CD4-positive, alpha-beta T cell treated with Interleukin-4 for 1 hour (primary cell): ENCODE results near the gene SPATA2.
"Not testable (repeated sequence)": the region's sequence is repeated elsewhere in the genome, so short reads cannot be mapped to it uniquely, and the experiment has no call there.

Source experiments
- DNase-seq, 2 donors: peaks; one replicate each; pipeline ENCODE4 v3.0.0-alpha.2; 2020 to 2022

SPATA2 gene

DNA sequence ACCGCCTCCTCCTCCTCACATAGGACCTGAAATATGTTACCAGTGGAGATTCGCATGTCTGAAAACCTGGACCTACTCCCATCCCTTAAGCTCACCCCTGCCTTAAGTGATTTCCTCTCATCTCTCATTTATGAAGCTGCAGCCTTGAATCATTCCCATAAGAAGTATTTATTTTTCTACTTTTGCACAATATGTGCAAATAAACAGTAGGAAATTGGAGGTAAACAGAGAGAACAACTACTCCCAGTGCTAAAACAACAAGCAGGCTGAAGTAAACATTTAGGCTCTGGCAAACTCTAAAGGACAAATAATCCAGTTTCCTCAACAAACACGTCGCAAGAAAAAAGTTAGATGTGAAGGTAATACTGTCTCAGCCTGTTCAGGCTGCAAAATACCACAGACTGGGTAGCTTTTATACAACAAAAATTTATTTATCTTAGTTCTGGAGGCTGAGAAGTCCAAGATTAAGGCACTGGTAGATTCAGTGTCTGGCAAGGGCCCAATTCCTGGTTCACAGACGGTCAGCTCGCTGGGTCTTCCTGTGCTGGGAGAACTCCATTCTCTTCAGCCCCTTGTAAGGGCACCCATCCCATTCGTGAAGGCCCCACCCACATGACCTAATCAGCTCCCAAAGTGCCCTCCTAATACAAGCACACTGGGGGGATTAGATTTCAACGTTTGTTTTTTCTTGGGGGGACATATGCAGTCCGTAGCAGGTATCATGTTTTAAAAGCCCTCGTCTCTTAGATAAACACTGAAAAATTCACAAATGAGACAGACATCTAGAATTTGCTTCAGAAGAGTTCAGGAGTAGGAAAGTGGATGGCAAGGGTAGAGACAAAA, 15.6 kb downstream of the SPATA2 start:
- DNase-seq: no peak

DNA sequence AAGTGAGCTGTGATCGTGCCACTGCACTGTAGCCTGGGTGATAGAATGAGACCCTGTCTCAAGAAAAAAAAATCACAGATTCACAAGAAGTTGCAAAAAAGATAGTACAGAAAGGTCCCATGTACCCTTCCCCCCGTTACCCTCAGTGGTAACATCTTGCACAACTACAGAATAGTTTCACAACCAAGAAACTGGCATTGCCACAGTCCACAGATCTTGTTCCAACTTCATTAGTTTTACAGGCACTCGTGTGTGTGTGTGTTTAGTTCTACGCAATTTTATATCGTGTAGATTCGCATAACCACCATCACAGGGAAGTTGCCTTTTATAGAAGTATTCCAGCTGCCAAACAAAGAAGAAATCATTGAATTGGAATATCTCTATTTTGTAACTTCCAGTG, 19.1 kb downstream of the SPATA2 start:
- no peak for DNase-seq

- DNase-seq: not testable (repeated sequence)
Measured at GRCh38 chr20:49895474-49896093, 19.7 kb downstream of the SPATA2 start.

DNA sequence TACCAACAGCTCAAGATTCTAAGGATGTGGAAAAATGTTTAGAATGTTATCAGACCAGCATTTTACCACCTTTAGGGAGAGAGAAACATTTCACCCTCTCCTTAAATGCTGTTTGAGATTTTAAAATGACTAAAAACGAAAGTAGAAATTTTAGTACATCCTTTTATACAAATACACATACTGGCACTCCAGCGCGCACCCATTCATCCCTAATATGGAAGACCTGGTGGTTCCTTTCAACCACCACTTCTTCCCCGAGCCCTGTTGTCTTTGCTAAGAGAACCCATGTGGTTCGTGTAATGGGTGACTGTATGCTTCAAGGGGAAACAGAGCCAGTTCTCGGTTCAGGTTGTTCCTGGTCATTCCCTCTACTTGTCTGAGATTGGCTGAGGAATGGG, 21.3 kb downstream of the SPATA2 start:
- DNase-seq: no peak

DNA sequence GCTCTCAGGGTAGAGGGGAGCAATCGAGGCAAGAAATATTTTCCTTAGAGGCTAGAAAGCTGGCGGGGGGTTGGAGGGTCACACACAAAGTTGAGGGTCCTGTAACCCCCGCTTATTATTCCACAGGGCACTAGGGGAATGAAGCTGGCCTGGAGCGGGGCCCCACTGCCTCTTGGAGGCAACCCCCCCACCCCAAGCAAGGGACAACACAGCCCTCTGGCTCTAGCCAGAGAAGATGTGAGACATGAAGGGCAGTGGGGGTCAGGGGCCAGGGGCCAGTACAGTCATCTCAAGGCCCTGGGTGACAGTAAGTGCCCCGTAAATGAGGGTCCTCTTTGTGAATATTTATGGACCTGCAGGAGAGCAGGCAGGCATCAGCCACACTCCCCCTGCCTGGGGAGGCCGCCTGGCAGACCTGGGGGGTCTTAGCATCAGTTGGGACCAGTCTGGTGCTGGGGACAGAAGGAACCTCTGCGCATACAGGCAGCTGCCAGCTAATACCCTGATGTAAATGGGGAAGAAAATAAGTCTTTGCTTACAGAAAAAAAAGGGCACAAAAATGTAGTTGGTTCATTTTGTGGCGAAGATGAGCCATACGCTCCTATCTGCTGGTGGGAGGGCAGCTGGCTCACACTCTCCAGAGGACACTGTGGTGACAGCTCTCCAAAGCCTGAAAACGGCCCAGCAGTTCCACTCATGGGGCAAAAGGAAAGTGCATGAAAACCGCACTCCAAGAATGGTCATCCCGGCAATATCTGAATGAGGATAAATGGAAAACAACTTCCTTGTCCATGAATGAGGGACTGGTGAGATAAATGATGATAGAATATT, 21.9 kb downstream of the SPATA2 start:
- DNase-seq: no peak

GRCh38 chr20:49892817-49893216, 22.5 kb downstream of the SPATA2 start:
- no peak for DNase-seq

DNA sequence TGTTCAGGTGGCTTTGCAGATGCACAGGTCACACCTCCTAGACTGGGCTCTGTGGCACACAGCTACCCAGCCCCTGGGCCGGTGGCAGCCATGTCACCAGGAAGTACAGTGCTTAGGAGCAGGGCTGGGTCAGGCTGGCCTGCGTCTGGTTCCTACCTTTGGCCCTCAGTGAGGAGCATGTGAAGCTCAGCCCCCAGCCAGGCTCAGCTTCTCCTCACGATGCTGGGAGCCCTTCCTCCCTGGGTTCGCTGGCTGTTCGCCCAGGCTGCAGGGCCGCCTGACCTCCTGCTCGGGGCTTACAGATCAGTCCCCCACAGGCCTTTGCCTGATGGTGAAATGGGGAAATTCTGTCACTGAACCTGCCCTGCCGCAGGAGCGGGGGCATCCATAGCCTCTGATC, 23.1 kb downstream of the SPATA2 start:
- no peak for DNase-seq

DNA sequence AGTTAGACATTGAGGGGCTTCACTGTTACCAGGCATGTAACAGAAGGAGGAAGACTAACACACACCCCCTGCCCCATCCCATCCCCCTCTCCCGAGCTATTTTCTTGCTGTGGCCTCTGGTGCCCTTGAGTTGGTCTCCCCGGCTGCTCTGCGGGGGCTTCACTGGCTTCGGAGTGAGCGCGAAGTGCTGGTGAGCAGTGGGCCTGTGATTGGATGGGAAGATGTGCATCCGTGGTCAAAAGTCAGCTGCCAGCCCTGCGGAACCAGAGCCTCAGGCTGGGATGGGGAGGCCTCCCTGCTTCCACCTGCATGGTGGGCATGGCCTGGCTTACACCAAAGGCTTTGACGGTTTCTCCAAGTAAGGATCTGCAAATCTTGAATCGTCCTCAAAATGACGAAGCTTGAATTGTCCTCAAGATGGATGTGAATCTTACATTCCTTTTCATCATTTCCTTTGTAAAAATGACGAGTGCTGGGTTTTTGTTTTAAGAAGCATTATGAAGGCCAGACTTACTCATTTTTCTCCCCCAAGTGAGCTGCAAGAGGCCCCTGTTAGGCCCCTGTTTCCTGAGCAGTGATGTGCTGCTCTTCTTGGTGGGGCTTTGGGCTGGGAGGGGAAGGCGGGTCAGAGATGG, 23.7 kb downstream of the SPATA2 start:
- no peak for DNase-seq

DNA sequence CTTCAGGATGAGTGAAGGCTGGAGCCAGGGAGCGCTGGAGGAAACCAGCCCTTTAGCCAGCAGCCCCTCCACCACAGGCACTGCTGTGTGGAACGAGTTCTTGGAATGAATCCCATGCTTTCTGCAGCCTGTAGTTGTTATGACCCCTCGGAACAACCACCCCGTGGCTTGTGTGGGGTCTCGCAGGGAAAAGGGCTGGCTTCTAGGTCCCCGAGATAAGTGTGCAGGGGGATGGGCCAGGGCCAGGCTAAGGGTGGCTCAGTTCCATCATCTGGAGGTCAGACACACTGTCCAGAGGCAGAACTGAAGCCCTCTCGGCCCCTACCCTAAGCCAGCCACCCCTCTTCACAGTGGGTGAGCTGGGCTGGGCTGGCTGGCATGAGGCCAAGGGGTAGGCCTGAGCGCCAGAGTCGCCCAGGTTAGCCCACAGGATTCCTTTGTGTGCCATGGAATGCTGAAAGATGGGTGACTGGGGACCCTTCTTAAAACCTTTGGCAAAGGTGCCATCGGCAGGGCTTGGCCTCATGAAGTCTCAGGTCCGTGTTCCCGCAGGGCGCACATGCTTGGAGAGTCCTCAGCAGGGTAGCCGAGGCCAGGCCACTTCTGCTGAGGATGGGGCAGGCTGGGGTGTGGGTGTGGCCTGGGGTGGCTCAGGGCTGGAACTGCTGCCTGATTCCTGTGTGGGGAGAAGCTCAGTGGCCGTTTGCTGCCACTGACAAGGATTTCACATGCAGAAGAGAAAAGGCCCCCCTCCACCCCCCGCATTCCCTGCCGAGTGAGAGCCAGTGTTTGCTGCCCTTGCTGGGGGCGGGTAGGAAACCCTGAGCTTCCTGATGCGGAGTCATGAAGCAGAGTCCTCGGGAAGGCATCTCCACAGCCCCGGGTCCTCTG, 24.6 kb downstream of the SPATA2 start:
- DNase-seq: no peak

- no peak for DNase-seq
Measured at GRCh38 chr20:49889935-49890333, 25.4 kb downstream of the SPATA2 start.

- DNase-seq: no peak
Measured at GRCh38 chr20:49889001-49889934, 26.1 kb downstream of the SPATA2 start.

DNA sequence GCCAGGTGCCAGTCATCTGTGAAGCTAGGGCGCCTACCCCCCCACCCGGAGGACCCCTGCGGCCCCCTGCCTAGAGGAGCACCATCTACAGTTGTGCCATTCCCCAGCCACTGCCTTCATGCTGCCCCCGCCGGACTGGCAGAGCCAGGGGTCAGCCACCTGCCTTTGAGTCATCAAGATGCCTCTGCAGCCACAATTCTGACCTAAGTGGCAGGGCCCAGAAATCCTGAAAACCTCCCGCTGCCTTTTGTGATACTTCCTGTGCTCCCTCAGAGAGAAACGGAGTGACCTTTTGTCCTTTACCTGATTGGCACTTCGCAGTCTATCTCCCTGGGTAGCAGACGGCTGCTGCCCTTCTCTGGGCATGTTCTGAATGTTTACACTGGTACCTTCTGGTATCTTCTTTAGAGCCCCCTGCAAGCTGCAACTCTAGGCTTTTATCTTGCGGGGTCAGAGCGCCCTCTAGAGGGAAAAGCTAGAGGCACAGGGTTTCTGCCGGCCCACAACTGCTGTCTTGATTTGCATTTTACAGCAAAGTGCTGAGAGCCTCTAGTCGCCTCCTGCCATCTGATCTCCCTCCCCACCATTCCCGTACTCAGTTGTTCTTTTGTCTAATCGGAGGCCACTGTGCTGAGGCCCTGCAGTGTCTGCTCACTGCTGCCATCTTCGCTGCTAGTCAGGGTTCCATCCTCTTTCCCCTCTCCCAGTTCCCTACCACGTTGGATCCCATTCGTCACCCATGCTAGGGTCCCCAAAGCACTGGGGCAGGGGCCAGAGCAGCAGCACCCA, 26.9 kb downstream of the SPATA2 start:
- DNase-seq: peak; percentile 51 to 63

- no peak for DNase-seq
Measured at GRCh38 chr20:49887251-49888211, 27.8 kb downstream of the SPATA2 start.

- no peak for DNase-seq
Measured at GRCh38 chr20:49886571-49887213, 28.6 kb downstream of the SPATA2 start.

DNA sequence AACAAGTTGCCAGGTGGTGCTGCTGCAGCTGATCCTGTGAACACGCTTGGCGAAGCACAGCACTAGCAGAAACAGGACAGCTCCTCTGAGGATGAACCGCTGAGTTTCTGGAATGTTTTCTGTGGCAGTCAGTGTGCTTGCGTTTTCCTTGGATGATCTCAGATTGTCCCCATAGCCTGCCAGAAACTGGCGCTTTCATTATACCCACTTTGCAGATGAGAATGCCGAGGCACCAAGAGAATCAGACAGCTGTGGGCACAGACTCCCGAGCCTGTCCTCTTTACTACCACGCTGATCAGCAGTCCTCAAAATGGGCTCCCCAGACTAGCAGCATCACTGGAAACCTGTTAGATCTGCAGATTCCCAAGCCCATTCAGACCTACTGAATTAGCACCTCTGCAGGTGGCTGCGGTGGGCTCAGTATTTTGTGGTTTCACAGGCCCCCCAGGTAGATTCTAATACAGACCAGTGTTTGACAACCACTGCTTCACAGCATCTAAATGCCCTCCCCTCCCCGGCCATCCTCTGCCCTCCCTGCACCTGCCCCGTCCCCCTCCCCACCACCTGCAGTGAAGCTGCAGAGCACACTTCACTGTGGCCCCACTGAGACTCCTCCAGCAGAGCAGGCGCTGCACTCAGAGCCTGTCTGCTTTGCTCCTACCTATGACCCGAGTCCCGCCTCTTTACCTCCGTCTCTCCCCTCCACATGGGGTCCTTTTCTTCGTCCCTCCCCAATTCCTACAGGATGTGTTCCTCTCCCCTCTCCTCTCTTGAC, 29.6 kb downstream of the SPATA2 start:
- DNase-seq: no peak

DNA sequence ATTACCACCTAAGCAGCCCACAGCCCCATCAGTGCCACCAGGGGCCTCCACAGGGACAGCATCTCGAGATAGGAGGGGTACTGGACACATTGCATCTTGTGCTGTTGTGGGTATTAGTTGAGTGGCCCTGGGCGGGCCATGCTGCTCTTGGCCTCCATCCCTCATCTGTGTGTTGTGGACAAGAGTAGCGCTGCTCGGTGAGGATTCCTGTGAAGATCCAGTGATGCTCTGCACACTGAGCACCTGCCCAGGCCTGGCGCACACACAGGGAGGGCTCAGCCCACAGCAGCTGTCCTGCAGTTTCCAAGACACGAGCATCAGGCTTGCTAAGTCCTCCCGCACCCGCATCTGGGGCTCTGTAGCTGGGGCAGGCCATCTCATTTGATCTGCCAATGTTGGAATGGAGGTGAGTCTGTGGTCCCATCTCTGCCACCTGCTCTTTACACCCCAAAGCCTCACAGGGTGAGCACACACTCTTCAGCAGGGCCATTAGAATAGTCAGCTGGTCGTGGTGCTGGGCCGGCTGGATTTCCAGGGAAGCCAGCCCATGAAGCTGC, 32.0 kb downstream of the SPATA2 start:
- DNase-seq: no peak
